Measurements from ENCODE around the gene DYSF.

DYSF gene

DNA sequence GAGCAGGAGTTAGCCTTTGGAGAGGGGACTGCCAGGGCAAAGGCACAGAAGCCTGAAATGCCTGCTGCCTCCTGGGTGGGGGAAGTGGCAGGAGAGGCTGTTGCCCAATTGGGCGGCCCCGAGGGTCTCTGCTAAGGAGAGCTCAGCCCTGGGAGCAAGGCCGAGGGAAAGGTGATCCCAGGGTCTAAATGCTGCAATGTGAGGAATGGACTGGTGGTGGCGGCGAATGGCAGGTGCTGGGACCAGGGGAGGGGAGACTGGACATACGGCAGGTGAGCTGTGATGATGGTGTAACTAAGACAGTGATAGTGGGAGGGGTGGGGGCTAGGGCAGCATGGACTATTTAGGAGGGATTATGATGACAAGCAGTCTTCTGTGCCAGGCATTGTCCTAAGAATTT lies 104.0 kb downstream of the DYSF start:
- DNase-seq: no peak

GRCh38 chr2:71558300-71559051 lies 105.1 kb downstream of the DYSF start:
- DNase-seq: no peak

- no peak for DNase-seq
Observed at GRCh38 chr2:71559080-71559827, 105.9 kb downstream of the DYSF start.

DNA sequence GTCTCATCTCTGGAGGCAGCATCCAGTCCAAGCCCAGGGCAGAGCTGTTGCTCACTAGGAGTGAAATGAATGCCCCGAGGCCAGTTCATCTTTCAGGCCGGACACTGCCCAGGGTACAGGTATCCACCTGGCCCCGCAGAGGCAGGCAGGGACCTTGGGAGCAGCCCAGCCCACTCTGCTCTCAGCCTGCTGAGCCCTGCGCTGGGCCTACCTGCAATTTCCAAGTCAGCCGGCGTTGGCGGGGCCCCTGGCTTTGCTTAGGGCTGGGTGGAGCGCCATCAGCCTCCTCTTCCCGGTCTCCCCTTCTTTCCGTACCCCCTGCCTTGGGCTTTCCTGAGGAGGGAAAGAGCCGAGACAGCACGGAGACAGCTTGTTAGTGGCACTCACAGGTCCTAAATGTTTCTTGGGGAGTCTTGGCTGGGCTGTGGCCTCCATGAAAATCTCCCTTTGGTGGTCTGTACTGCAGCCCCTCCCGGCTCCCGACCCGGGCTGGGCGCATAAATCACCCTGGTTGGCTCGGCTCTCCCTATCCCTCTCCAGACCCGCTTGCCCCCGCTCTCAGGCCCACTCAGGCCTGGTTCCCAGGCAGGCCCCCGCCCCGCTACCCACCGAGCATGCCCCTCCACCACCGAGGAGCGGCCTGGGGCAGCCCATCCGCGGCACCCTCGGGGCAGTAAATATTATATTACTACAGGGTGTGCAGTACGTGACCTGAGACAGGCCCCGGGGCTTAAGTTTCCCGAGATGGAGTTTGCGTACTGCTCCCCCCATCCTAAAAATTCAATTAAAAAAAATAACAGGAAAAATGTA lies 106.7 kb downstream of the DYSF start:
- DNase-seq: no peak

GRCh38 chr2:71560638-71561011 lies 107.3 kb downstream of the DYSF start:
- DNase-seq: no peak

GRCh38 chr2:71561441-71562267 lies 108.3 kb downstream of the DYSF start:
- no peak for DNase-seq

- DNase-seq: no peak
Observed at GRCh38 chr2:71562518-71562917, 109.2 kb downstream of the DYSF start.

DNA sequence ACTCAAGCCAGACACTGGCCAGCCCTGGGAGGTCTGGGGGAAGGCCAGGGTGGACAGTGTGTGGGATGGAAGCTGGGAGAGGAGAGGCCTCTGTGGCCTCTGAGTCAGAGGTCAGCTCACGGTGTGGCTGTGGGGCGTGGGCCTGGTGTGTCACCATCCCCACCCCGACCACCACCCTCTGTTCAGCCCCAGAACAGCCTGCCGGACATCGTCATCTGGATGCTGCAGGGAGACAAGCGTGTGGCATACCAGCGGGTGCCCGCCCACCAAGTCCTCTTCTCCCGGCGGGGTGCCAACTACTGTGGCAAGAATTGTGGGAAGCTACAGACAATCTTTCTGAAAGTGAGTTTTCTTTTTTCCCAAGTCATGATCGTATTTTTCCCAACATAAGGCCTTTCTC lies 110.5 kb downstream of the DYSF start:
- no peak for DNase-seq

GRCh38 chr2:71564361-71564760 lies 111.0 kb downstream of the DYSF start:
- no peak for DNase-seq

GRCh38 chr2:71564790-71565189 lies 111.4 kb downstream of the DYSF start:
- no peak for DNase-seq

- no peak for DNase-seq
Observed at GRCh38 chr2:71566372-71566771, 113.0 kb downstream of the DYSF start.

GRCh38 chr2:71567625-71568024 lies 114.3 kb downstream of the DYSF start:
- DNase-seq: no peak

GRCh38 chr2:71568103-71568502 lies 114.7 kb downstream of the DYSF start:
- DNase-seq: no peak

DNA sequence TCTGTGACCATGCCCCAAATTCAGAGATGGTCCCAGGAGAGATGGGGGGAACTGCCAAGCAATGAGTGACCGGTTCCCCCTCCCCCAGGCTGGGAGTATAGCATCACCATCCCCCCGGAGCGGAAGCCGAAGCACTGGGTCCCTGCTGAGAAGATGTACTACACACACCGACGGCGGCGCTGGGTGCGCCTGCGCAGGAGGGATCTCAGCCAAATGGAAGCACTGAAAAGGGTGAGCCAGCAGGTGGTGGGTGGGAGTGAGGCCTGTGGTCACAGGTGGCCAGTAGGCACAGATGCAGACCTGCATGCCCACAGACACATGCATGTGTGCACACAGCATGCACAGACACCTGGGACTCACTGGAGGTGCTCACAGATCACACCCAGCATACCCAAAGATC lies 117.2 kb downstream of the DYSF start:
- DNase-seq: no peak

GRCh38 chr2:71570951-71571460 lies 117.6 kb downstream of the DYSF start:
- DNase-seq: no peak

GRCh38 chr2:71571945-71572344 lies 118.6 kb downstream of the DYSF start:
- no peak for DNase-seq

DNA sequence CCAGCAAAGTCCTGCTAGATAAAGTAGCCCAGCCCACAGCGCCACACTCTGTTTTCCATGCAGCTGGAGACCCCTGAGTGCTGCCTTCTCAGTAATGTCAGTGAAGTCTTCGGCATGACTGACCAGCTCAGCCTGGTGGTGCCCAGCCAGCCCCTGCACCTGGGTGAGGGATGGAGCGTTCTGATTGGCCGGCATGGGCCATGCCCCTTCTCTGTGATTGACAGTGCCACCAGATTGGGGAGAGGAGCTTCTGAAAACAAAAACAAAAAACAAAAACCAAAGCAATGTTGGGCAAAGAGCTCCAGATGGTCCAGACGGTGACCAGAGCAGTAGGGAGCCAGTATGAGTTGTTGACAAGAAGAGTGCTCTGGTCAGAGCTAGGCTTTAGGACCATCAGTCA lies 122.6 kb downstream of the DYSF start:
- no peak for DNase-seq

DNA sequence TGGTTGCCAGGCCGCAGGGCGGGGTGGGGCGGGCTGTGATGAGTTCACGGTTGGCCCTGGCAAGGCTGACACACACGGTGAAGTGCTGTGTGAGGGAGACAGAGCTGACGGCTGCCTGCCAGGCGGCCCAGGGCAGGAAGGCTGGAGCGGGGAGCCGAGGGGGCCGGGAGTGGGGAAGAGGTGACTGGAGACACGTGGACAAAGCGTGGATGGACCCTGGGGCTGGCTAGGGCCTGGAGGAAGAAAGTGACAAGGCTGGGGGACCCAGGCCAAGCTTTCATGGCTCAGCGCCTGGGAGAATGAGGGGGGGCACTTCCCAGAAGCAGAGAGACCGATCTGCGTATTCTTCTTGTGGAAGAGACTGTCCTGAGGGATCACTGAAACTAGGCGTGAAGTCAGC lies 123.2 kb downstream of the DYSF start:
- no peak for DNase-seq

DNA sequence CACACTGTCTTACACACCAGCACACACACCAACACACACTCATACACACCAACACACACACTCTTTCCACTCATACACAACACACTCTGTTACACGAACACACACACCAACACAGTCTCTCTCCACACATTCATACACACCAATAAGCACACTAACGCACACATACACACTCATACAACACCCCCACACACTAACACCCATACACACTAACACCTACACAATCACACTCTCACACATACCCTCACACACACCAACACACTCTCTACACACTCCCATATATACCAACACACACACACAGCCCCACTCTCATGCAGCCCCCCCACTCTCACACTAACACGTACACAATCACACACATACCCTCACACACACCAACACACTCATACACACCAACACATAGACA lies 123.8 kb downstream of the DYSF start:
- no peak for DNase-seq

DNA sequence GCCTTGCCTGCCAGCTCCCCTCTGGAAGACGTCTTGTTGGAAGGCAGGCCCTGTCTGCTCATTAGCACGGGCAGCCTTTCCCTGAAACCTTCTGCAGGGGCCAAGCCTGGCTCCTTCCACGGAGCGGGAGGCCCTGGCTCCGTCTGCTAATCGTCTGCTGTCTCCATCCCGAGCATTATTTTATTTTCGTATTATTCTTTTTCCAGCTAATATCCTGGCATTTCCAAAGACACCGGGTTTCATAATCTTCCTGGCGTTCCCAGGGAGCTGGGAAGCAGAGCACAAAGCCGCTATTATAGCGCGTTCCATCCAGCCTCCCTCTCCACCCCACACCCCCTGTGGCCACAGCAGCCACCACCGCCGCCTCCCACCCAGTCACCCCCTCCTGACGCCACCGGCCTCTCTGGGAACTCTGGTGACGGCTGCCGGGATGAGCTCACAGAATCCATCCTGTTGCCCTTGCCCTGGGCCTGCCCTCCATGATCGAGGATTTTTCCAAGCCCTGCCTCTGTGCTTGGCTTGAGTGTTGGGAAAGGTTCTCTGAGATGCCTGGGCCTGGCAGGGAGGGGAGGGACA lies 125.5 kb downstream of the DYSF start:
- no peak for DNase-seq

- DNase-seq: no peak
Observed at GRCh38 chr2:71581026-71581425, 127.7 kb downstream of the DYSF start.

DNA sequence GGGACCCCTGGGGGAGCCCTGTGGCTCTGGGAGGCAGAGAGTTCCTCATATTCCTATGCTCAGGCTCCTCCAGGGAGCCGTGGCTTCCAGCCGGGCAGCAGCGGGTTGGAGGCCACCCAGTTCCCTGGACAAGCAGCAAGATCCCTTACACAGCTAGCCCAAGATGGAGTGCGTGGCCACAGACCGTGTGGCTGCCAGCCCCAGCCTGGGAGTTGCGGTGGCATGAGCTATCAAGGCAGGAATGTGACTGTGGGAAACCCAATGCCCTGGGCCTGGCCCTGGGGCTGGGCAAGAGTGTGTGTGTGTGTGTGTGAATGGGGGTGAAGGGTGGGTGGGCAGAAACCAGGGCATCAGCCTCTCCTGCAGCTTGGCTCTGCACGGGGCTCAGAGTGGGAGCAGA lies 130.5 kb downstream of the DYSF start:
- no peak for DNase-seq

Data from NCI-H510A (cell line).